D341Med (cell line): ENCODE data around the gene PPA2.
"Not testable (repeated sequence)": the region's sequence is repeated elsewhere in the genome, so short reads cannot be mapped to it uniquely, and the experiment has no call there.

Experiments used
- DNase-seq: peaks from one replicate; pipeline ENCODE4 v3.0.0; 2012; ENCODE audit warnings: low spot score

The PPA2 gene

GRCh38 chr4:105473324-105474098 is at the start of gene PPA2:
Gene PPA2 (minus strand): TSS chr4:105474062. CDS start chr4:105474050, 12 bp downstream.
- peak; percentile 81 for DNase-seq

- peak; percentile 66 for DNase-seq
Measured at GRCh38 chr4:105520819-105521790, 47.2 kb upstream of the PPA2 start.

GRCh38 chr4:105510245-105510644 is 36.4 kb upstream of the PPA2 start:
- DNase-seq: no peak

GRCh38 chr4:105509714-105510113 is 35.9 kb upstream of the PPA2 start:
- DNase-seq: no peak

- DNase-seq: no peak
Measured at GRCh38 chr4:105509291-105509690, 35.4 kb upstream of the PPA2 start.

GRCh38 chr4:105504744-105505143 is 30.9 kb upstream of the PPA2 start:
- DNase-seq: no peak

- DNase-seq: no peak
Measured at GRCh38 chr4:105503484-105503883, 29.6 kb upstream of the PPA2 start.

- peak; percentile 33 for DNase-seq
Measured at GRCh38 chr4:105496899-105497298, 23.0 kb upstream of the PPA2 start.

- no peak for DNase-seq
Measured at GRCh38 chr4:105495667-105496066, 21.8 kb upstream of the PPA2 start.

- no peak for DNase-seq
Measured at GRCh38 chr4:105490523-105490922, 16.7 kb upstream of the PPA2 start.

GRCh38 chr4:105483840-105484239 is 10.0 kb upstream of the PPA2 start:
- DNase-seq: no peak

GRCh38 chr4:105474099-105474518 is 247 bp upstream of the PPA2 start:
- peak; percentile 96 for DNase-seq

GRCh38 chr4:105472871-105473323 is 965 bp downstream of the PPA2 start:
- no peak for DNase-seq

GRCh38 chr4:105471566-105472176 is 2.2 kb downstream of the PPA2 start:
- peak; percentile 69 for DNase-seq

GRCh38 chr4:105470766-105471165 is 3.1 kb downstream of the PPA2 start:
- DNase-seq: no peak

GRCh38 chr4:105469736-105470135 is 4.1 kb downstream of the PPA2 start:
- DNase-seq: no peak

GRCh38 chr4:105466580-105466979 is 7.3 kb downstream of the PPA2 start:
- no peak for DNase-seq

- not testable (repeated sequence) for DNase-seq
Measured at GRCh38 chr4:105464563-105464962, 9.3 kb downstream of the PPA2 start.

GRCh38 chr4:105462576-105462975 is 11.3 kb downstream of the PPA2 start:
- no peak for DNase-seq

GRCh38 chr4:105461621-105462382 is 12.1 kb downstream of the PPA2 start:
- no peak for DNase-seq

- DNase-seq: no peak
Measured at GRCh38 chr4:105461221-105461620, 12.6 kb downstream of the PPA2 start.

- no peak for DNase-seq
Measured at GRCh38 chr4:105460306-105460705, 13.6 kb downstream of the PPA2 start.
